T-helper 1 cell treated with Interleukin-12 subunit alpha and Interleukin-12 subunit beta and Interleukin-4 antibody, amounts not matched to agents 30 μg/mL and 1 μg/mL, for 36 hours (primary cell): ENCODE data around the gene MIA2.

Experiments
- H3K27ac Mint-ChIP-seq: one replicate; pipeline ENCODE4 v1.8.0; 2021; ENCODE audit warnings: mild to moderate bottlenecking, mixed read lengths
- H3K27me3 Mint-ChIP-seq: one replicate; pipeline ENCODE4 v1.8.0; 2021; ENCODE audit warnings: low read depth, mixed read lengths
- H3K36me3 Mint-ChIP-seq: one replicate; pipeline ENCODE4 v1.8.0; 2021; ENCODE audit warnings: low read depth, mixed read lengths
- H3K4me1 Mint-ChIP-seq: one replicate; pipeline ENCODE4 v1.8.0; 2021; ENCODE audit warnings: low read depth, mixed read lengths
- H3K4me3 Mint-ChIP-seq: one replicate; pipeline ENCODE4 v1.8.0; 2021; ENCODE audit warnings: mild to moderate bottlenecking, moderate library complexity, mixed read lengths
- H3K9me3 Mint-ChIP-seq: one replicate; pipeline ENCODE4 v1.8.0; 2021; ENCODE audit warnings: mixed read lengths

MIA2 gene

GRCh38 chr14:39395555-39396254, 162.0 kb downstream of the MIA2 start:
- no peaks in the 10 kb centered on the region for H3K27me3 Mint-ChIP-seq
- H3K27ac Mint-ChIP-seq, result no peak overlapping the region
- H3K36me3 Mint-ChIP-seq, result peaks cover 23% of the 10 kb centered on the region
- H3K9me3 Mint-ChIP-seq, result no peaks in the 10 kb centered on the region
- peaks cover 3% of the 10 kb centered on the region for H3K4me1 Mint-ChIP-seq
- no peak overlapping the region for H3K4me3 Mint-ChIP-seq

GRCh38 chr14:39396448-39396847, 162.7 kb downstream of the MIA2 start:
- H3K27ac Mint-ChIP-seq, result no peak overlapping the region
- peaks cover 27% of the 10 kb centered on the region for H3K36me3 Mint-ChIP-seq
- no peak overlapping the region for H3K4me3 Mint-ChIP-seq
- H3K4me1 Mint-ChIP-seq, result peaks cover 3% of the 10 kb centered on the region
- no peaks in the 10 kb centered on the region for H3K27me3 Mint-ChIP-seq
- no peaks in the 10 kb centered on the region for H3K9me3 Mint-ChIP-seq

- Mint-ChIP-seq H3K4me1 (peaks cover 3% of the 10 kb centered on the region), H3K27me3 (no peaks in the 10 kb centered on the region), H3K4me3 (no peak overlapping the region), H3K9me3 (no peaks in the 10 kb centered on the region), H3K36me3 (peaks cover 29% of the 10 kb centered on the region), H3K27ac (no peak overlapping the region)
Observed at GRCh38 chr14:39398382-39398781, 164.7 kb downstream of the MIA2 start.

GRCh38 chr14:39406560-39406959, 172.8 kb downstream of the MIA2 start:
- Mint-ChIP-seq H3K4me3 (no peak overlapping the region), H3K9me3 (peaks cover 29% of the 10 kb centered on the region), H3K36me3 (peaks cover 24% of the 10 kb centered on the region), H3K27me3 (no peaks in the 10 kb centered on the region), H3K27ac (no peak overlapping the region), H3K4me1 (peaks cover 3% of the 10 kb centered on the region)

GRCh38 chr14:39416072-39416471, 182.4 kb downstream of the MIA2 start:
- H3K4me1 Mint-ChIP-seq, result peaks cover 8% of the 10 kb centered on the region
- H3K36me3 Mint-ChIP-seq, result peaks cover 47% of the 10 kb centered on the region
- no peak overlapping the region for H3K27ac Mint-ChIP-seq
- no peaks in the 10 kb centered on the region for H3K27me3 Mint-ChIP-seq
- no peak overlapping the region for H3K4me3 Mint-ChIP-seq
- peaks cover 38% of the 10 kb centered on the region for H3K9me3 Mint-ChIP-seq

- H3K4me3 Mint-ChIP-seq, result no peak overlapping the region
- no peaks in the 10 kb centered on the region for H3K27me3 Mint-ChIP-seq
- H3K4me1 Mint-ChIP-seq, result peaks cover 11% of the 10 kb centered on the region
- H3K27ac Mint-ChIP-seq, result no peak overlapping the region
- peaks cover 43% of the 10 kb centered on the region for H3K36me3 Mint-ChIP-seq
- peaks cover 38% of the 10 kb centered on the region for H3K9me3 Mint-ChIP-seq
Observed at GRCh38 chr14:39417014-39417413, 183.3 kb downstream of the MIA2 start.

GRCh38 chr14:39419272-39419671, 185.6 kb downstream of the MIA2 start:
- H3K27me3 Mint-ChIP-seq, result no peaks in the 10 kb centered on the region
- peaks cover 26% of the 10 kb centered on the region for H3K9me3 Mint-ChIP-seq
- peaks cover 32% of the 10 kb centered on the region for H3K36me3 Mint-ChIP-seq
- H3K4me3 Mint-ChIP-seq, result no peak overlapping the region
- no peak overlapping the region for H3K27ac Mint-ChIP-seq
- H3K4me1 Mint-ChIP-seq, result peaks cover 13% of the 10 kb centered on the region

GRCh38 chr14:39422243-39422642, 188.5 kb downstream of the MIA2 start:
- Mint-ChIP-seq H3K4me3 (no peak overlapping the region), H3K27ac (no peak overlapping the region), H3K36me3 (peaks cover 11% of the 10 kb centered on the region), H3K27me3 (no peaks in the 10 kb centered on the region), H3K9me3 (peaks cover 1% of the 10 kb centered on the region), H3K4me1 (peaks cover 22% of the 10 kb centered on the region)

GRCh38 chr14:39423793-39424192, 190.1 kb downstream of the MIA2 start:
- Mint-ChIP-seq H3K27me3 (no peaks in the 10 kb centered on the region), H3K9me3 (no peaks in the 10 kb centered on the region), H3K27ac (no peak overlapping the region), H3K4me1 (peaks cover 26% of the 10 kb centered on the region), H3K4me3 (no peak overlapping the region), H3K36me3 (peaks cover 8% of the 10 kb centered on the region)

- Mint-ChIP-seq H3K36me3 (peaks cover 4% of the 10 kb centered on the region), H3K27me3 (no peaks in the 10 kb centered on the region), H3K27ac (no peak overlapping the region), H3K9me3 (no peaks in the 10 kb centered on the region), H3K4me3 (no peak overlapping the region), H3K4me1 (peaks cover 43% of the 10 kb centered on the region)
Observed at GRCh38 chr14:39425947-39426346, 192.2 kb downstream of the MIA2 start.

- peaks cover 42% of the 10 kb centered on the region for H3K4me1 Mint-ChIP-seq
Observed at GRCh38 chr14:39426605-39427004, 192.9 kb downstream of the MIA2 start.

GRCh38 chr14:39428118-39428517, 194.4 kb downstream of the MIA2 start:
- Mint-ChIP-seq H3K9me3 (no peaks in the 10 kb centered on the region), H3K36me3 (peaks cover 4% of the 10 kb centered on the region), H3K4me1 (peaks cover 40% of the 10 kb centered on the region), H3K4me3 (no peak overlapping the region), H3K27ac (no peak overlapping the region), H3K27me3 (no peaks in the 10 kb centered on the region)

More at GRCh38 chr14:39426605-39427004, 192.9 kb downstream of the MIA2 start:
- no peak overlapping the region for H3K27ac Mint-ChIP-seq
- H3K27me3 Mint-ChIP-seq, result no peaks in the 10 kb centered on the region
- H3K36me3 Mint-ChIP-seq, result peaks cover 6% of the 10 kb centered on the region
- H3K9me3 Mint-ChIP-seq, result no peaks in the 10 kb centered on the region
- H3K4me3 Mint-ChIP-seq, result peak overlapping the region; percentile 11

- H3K4me1 Mint-ChIP-seq, result peaks cover 41% of the 10 kb centered on the region
Observed at GRCh38 chr14:39430762-39431415, 197.2 kb downstream of the MIA2 start.

GRCh38 chr14:39431416-39432178, 197.9 kb downstream of the MIA2 start:
- Mint-ChIP-seq H3K4me1 (peaks cover 36% of the 10 kb centered on the region), H3K9me3 (no peaks in the 10 kb centered on the region), H3K27ac (peak overlapping the region; percentile 100), H3K36me3 (peaks cover 3% of the 10 kb centered on the region), H3K27me3 (no peaks in the 10 kb centered on the region), H3K4me3 (peak overlapping the region; percentile 99)

More at GRCh38 chr14:39430762-39431415, 197.2 kb downstream of the MIA2 start:
- H3K27ac Mint-ChIP-seq, result peak overlapping the region; percentile 95
- H3K4me3 Mint-ChIP-seq, result peak overlapping the region; percentile 97
- peaks cover 4% of the 10 kb centered on the region for H3K36me3 Mint-ChIP-seq
- H3K9me3 Mint-ChIP-seq, result no peaks in the 10 kb centered on the region
- no peaks in the 10 kb centered on the region for H3K27me3 Mint-ChIP-seq
